HG03135 (cell line): ENCODE results near the gene C6orf47.

Experiments
- ATAC-seq: cut with Tn5 transposase; IDR thresholded peaks from one replicate; pipeline ENCODE4 v1.9.1; 2021; ENCODE audit warnings: mild to moderate bottlenecking, moderate library complexity; ENCODE audit not compliant: unreplicated experiment

Gene C6orf47

DNA sequence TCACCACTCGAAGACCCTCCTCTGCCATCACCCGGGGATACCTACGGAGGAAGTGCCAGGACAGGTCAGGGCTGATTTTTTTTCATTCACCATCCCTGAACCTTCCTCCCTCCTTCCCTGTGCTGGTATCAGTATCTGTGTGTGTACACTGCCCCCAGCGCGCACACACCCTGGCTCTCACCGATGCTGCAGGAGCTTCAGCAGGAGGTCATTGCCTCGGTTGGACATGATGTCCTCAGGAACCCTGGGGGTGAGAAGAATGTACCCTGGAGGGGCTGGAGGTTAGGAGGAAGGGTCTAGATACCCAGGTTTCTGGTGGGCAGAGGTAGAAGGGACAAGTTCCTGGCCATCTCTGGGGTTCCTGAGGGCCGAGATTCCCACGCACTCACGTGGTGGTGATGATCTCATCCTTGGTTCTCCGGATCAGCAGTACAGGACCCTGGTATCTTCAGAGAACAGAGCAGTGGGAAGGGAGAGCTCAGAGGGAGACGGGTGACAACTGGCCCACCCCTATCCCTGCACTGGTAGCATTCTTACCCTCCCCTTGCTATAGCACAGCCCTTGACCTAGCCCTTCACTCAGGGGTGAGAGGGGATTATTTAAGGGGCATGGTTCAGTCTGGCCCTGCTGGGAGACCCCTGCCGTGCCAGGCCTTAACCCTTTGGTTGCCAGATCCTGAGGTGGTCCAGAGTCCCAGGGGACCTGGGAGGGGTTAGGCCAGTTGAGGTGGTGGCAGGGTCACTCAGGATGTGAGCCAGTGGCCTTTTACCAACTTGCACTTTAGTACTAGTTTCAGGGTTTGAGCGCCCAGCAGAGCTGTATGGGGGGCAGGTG, 27.5 kb upstream of the C6orf47 start:
- ATAC-seq: no peak

- ATAC-seq: no peak
Measured at GRCh38 chr6:31687321-31687720, 26.7 kb upstream of the C6orf47 start.

DNA sequence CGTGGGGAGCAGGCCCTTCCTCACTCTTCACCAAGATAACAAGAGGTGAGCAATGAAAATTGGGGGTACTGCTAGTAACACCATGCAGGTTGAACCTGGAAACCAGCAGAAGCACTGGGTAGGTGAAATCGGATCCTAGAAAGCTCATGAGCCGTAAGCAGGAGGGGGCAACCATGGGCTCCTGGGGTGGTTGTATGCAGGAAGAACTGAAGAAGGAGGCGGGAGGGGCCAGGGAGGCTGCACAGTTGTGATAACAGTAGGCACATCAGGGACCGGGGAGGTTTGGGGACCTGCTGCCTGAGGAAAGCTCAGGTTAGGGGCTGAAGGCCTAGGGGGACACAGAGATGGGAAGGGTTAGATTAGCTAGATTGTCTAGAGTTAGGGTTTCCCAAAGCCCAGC, 25.9 kb upstream of the C6orf47 start:
- ATAC-seq: no peak

- ATAC-seq: no peak
Measured at GRCh38 chr6:31683591-31683990, 23.0 kb upstream of the C6orf47 start.

DNA sequence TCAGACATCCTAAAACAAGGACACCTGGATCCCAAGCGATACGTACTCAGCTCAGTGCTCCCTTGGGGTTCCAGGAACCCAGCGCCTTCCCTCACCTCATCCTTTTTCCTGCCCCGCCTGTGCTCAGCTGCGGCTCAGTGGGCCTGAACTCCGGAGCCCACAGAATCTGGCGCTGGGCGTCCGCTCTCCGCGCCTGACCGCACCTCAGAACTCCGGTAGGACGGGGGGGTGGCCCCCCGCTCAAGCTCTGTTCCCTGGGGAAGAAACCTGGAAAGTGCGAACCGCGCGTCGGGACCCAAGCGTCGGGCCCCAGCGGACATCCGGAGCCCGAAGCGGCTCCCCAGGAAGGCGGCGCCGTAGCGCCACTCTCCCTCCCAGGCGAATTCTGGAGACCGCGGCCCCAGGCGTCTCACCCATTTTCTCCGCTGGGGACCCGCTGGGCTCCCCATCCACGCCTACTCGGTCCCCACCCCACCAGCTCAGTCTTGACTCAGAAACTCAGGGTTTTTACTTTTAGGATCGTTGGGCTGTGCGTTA, 20.6 kb upstream of the C6orf47 start:
- ATAC-seq: no peak

DNA sequence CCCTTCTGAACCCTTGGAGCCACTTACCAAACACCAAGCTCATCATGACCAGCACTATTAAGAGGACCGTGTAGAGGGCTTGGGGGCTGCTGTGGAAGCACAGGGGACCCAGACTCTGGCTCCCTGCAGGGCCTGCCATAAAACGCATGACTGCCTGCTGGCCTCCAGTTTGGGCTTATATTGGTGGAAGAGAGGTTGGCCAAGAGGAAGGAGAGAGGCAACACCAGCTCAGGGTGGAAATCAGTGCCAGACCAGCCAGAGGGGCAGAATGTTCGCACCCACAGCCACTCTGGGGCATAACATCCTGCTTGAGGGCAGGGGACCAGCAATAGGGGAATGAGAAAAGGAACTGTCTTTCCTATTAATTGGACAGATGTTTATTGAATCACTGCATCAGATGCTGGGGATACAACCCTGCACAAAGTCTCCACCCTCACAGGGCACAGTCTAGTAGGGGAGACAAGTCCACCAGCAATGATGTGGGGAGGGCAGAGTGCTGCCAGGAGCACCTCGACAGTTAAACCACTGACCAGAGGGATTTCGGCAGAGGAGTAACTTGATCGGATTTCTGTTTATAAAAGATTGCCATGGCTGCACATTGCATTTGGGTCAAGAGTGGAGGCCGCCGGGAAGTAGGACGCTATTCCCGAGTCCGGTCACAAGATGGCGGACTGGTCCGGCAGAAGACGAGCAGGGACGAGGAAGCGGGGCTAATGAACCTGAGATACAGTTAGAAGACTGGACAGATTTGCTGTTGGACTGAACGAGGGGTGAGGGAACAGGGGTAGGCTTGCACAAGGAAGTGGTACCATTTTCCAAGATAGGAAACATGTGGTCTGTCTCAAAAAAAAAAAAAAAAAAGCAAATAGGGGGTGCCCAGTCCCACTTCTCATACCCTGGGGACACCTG, 19.9 kb upstream of the C6orf47 start, which contains the start of gene LY6G5C:
TSS of gene LY6G5C (minus strand) at position 842 of the 909 bp plus-strand sequence. CDS start at position 148, 694 bp downstream.
- ATAC-seq: no peak

DNA sequence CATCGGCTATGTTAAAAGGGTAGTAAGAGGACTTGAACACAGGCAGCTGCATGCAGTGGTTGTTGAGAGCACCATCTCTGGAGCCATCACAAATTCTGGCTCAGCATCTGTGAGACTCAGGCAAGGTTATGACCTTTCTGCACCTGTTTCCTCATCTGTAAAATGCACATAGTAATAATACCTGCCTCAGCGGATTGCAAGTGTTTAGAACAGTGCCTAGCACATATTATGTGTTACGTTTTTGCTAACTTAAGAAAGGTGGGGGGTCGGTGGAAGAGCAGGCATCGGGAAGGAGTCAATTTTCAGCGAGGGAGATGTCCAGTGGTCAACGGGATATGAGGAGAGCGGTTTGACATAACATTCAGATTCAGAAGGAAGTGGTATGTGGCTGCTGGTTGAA, 17.4 kb upstream of the C6orf47 start:
- ATAC-seq: no peak

DNA sequence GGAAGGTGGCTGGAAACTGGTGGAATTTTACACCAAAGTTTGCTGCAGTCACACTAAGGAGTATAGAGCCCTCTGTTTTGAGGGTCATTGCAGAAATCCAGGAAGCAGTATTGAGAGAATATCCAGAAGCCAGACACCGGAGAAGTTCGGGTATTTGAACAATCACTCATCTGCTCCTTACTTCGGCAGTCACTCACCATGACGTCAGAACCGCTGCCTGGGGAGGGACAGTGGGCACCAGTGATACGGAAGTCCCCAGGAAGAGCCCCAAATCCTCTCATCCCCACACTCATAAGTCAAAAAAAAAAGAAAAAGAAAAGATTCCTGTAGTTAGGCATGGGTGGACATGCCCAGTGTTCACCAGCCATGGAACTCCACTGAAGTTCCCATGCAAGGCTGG, 16.3 kb upstream of the C6orf47 start:
- no peak for ATAC-seq

GRCh38 chr6:31676322-31676903, 15.8 kb upstream of the C6orf47 start:
- no peak for ATAC-seq

GRCh38 chr6:31669676-31670075, 9.1 kb upstream of the C6orf47 start, which contains the start of gene LY6G5B:
LY6G5B (plus strand) TSS chr6:31669976; CDS start chr6:31670951, 975 bp downstream.
- ATAC-seq: no peak

- ATAC-seq: no peak
Measured at GRCh38 chr6:31666337-31666965, 5.9 kb upstream of the C6orf47 start.

GRCh38 chr6:31665501-31666336, 5.1 kb upstream of the C6orf47 start, which contains the start of gene CSNK2B:
CSNK2B (plus strand) TSS chr6:31666080; CDS start chr6:31666832, 752 bp downstream.
- ATAC-seq: peak; percentile 73

DNA sequence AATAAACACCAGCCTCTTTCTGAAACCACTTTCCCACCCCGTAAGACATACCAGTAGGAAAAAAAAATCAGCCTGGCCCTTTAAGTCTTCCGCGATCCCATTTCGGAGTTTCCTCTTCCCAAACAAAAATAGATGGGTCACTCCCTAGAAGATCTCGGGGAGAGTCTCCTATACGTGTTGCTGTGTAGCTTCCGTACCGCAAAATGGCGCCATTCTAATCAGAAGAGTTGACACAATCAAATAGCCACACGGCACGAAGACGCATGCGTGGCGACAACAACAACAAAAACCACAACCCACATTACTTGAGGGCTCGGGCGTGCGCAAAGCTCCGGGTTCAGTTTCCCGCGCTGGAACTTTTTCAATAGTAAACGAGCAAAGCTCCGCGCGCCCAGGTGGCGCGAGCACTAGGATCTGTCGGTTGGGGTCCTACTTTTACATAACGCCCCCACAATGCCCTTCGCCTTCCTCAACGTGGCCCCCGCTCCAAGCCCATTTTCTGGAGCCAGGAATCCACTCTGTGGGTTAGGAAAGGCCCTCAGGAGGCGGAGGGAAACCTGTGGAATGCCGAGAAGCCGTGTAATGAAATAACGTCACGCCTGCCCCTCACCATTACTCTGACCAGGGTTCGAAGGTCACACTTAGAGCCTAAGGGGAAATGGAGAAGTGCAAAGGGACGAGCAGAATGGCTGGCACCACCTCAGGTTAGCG, 4.4 kb upstream of the C6orf47 start, which contains the start of gene GPANK1:
TSS of gene GPANK1 (minus strand) at position 208 of the 711 bp plus-strand sequence. CDS start 519 bp downstream, outside the sequence.
- peak; percentile 32 for ATAC-seq

DNA sequence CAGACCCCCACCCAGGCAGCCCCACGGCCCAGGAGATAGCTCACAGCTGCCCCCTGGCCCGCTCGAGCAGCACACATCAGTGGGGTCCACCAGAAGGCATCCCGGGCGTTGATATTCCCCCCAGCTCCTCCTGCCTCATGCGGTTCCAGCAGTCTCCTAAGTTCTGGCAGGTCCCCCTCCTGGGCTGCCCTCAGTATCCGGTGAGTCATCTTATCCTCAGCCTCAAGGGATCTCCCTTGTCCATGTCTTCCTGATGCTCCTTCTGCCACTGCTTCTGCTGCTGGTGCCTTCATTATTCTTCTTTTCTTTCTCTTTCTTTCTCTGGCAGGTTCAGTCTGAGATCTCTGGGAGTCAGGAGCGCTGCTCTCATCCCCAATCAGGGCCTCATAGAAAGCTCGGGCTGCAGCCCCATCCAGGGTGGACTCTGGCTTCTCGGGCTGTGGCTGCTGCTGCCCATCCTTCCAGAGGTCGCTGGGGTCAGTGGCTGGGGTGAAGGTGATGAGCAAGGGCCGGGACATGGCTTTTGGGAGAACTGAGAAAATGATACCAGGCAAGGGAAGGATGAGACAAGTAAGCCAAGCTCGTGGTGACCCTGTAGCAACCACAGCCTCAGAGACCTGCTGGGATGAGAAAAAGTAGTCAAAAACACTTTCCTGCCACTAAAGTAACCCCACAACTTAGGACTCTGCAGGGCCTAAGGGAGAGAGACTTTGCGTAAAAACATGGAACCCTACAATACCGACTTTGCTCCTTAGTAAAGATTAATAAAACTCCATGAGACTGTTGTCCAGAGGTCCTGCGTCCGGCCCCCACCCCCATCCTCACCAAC, 3.6 kb upstream of the C6orf47 start:
- ATAC-seq: no peak

DNA sequence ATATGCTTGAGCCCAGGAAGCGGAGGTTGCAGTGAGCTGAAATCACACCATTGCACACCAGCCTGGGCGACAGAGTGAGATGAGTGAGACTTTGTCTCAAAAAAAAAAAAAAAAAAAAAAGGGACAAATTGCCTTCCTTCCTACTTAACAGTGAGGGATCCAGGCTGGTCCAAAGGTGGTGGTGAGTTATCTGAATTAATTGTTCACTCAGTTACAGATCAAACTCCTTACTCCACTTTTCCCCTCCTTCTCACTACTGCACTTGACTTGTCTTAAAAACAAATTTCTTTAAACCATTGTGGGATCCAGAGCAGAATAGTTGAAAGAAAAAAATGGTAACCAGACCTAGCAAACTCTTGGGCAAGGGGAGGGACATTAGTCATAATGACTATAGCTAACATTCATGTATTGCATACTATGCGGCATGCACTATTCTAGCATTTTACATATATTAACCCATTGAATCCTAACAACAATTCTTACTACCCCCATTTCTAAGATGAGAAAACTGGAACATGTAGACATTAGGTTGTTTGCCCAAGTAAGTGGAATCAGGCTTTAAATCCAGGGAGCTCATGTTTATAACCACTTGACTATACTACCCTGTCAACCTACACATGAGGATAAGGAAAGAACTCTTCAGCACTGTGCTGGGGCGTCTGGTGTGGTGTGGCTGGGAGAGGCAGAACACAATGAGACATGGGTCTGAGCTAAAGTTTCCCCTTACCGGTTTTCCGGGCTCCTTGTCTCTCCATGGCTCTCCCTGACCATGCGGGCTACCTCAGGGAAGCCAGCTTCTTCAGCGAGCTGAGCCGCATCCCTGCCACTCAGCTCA, 2.8 kb upstream of the C6orf47 start:
- ATAC-seq: no peak

DNA sequence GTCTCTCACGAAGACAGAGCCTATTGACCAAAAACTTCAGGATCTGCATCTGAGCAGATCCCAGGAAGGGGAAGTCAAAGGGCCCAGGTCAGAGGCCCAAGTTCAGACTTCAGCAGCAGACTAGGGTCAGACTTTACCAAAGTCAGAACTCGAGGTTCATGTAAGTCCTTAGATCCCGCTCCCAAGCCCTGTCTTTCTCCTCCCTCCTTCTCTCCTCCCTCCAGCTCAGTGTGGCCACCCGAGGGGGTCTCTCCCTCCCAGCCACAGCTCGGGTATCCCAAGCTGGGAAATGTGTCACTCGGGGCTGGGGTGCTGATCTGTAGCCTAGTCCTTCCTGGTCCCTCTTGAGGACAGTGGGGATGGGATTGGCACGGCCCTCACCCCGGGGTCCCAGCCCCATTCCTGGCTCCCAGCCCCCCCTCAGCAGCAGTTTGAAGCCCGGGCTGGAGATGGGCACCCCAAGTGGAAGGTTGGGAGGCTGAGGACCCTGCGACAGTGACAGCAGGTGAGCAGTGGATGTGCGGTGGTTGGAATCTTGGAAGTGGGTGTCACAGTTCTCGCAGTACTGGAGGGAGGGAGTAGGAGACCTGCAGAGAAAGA, 1.6 kb upstream of the C6orf47 start:
- no peak for ATAC-seq
